ENCODE data around the gene ZNF575. TPM values are rescaled to one million over a fixed set of nuclear protein-coding genes. Genes with fewer than 3 reads are reported as not detected.

The ZNF575 gene
- total RNA-seq, 1 experiment from 2014 or later = not detected

- Histone ChIP-seq H2AFZ (ENCODE audit: low read length) (no peak overlapping the region), H3K27me3 (ENCODE audit: insufficient read depth, low read length) (no peaks in the 10 kb centered on the region), H3K23ac (ENCODE audit: insufficient read length, low read depth, low read length) (no peak overlapping the region), H3K9ac (ENCODE audit: extremely low read depth, insufficient read length, low read length) (peak overlapping the region; percentile 79), H3K23me2 (ENCODE audit: insufficient read length, low read depth, low read length, poor library complexity, severe bottlenecking) (peaks cover 7% of the 10 kb centered on the region), H2BK15ac (ENCODE audit: low read depth, low read length) (no peak overlapping the region), H2BK12ac (ENCODE audit: insufficient read length, low read depth, low read length) (no peak overlapping the region), H2BK5ac (ENCODE audit: insufficient read length, low read length) (no peak overlapping the region), H3K79me1 (ENCODE audit: insufficient read depth, low read depth, low read length, poor library complexity, severe bottlenecking) (no peaks in the 10 kb centered on the region), H3K27ac (ENCODE audit: insufficient read length, low read depth, low read length) (no peak overlapping the region), H2BK120ac (ENCODE audit: low read depth, low read length, poor library complexity, severe bottlenecking) (no peak overlapping the region), H3K14ac (ENCODE audit: insufficient read depth, low read length) (peak overlapping the region; percentile 37), H3T11ph (ENCODE audit: low read length) (no peak overlapping the region), H3K9me3 (ENCODE audit: control insufficient read depth, low read depth, low read length) (no peaks in the 10 kb centered on the region), H4K20me1 (ENCODE audit: control insufficient read depth, insufficient read depth, insufficient read length) (no peaks in the 10 kb centered on the region), H3K79me2 (ENCODE audit: insufficient read depth, low read length) (no peaks in the 10 kb centered on the region; the same call in 1 of the 2 replicates), H4K8ac (replicated peaks; ENCODE audit: insufficient read length, low read depth, low read length) (no peak overlapping the region), H2BK20ac (ENCODE audit: low read depth, low read length, poor library complexity, severe bottlenecking) (no peak overlapping the region), H3K4me2 (ENCODE audit: insufficient read depth, insufficient read length, low read length) (peak overlapping the region; percentile 94), H3K18ac (ENCODE audit: insufficient read length, low read depth, low read length) (peak overlapping the region; percentile 40), H2AK5ac (ENCODE audit: insufficient read length, low read length) (no peak overlapping the region), H3K4me1 (ENCODE audit: insufficient read depth, low read length) (peaks cover 4% of the 10 kb centered on the region; the same call in 1 of the 2 replicates), H3K56ac (ENCODE audit: insufficient read length, low read depth, low read length) (no peak overlapping the region), H4K91ac (ENCODE audit: insufficient read length, low read depth, low read length) (peak overlapping the region; percentile 61), H4K5ac (ENCODE audit: insufficient read length, low read depth, low read length) (no peak overlapping the region), H3K4ac (ENCODE audit: low read depth, low read length) (no peak overlapping the region)
- Mint-ChIP-seq H3K27me3 (ENCODE audit: low read depth) (no peaks in the 10 kb centered on the region), H3K36me3 (ENCODE audit: insufficient read depth in 1 of 3, low read depth in 3 of 3) (peaks cover 2 to 27% (median 26%) of the 10 kb centered on the region in 3 experiments; a peak in 6 of 7 replicates), H3K9me3 (no peaks in the 10 kb centered on the region), H3K4me1 (peaks cover 28 to 49% of the 10 kb centered on the region in 2 experiments), H3K4me3 (peak overlapping the region; percentile 95 to 98), H3K27ac (peak overlapping the region; percentile 96 to 97 (median 97); a peak in 5 of 7 replicates)
- no peak for DNase-seq
- no peak for TF ChIP-seq CTCF (conservative IDR thresholded peaks at IDR 0.05)
- WGBS (ENCODE audit: extremely low coverage, insufficient read length, low lambda C conversion rate) = no CpG with 5 or more reads among the region's 12 CpGs
Measured at GRCh38 chr19:43574424-43575155, 41.6 kb downstream of the ZNF575 start.
